Bronchial epithelial cell (primary cell): Measurements from ENCODE around the gene DMC1. TPM values are rescaled to one million over a fixed set of nuclear protein-coding genes. Genes with fewer than 3 reads are reported as not detected.

ENCODE experiments used
- DNase-seq: peaks from one replicate; pipeline ENCODE4 v3.0.0-alpha.2; 2010; ENCODE audit warnings: low read depth
- FAIRE-seq: peaks from 2 replicates; lab custom pipeline; 2011; peaks lifted over from hg19 to GRCh38; lab: Jason Lieb, UNC
- H3K27me3 ChIP-seq: 2 replicates; pipeline ENCODE4 v1.5.1; 2011; ENCODE audit warnings: low read length; ENCODE audit not compliant: control insufficient read depth, insufficient read depth
- H3K36me3 ChIP-seq: 2 replicates; pipeline ENCODE4 v1.5.1; 2011; ENCODE audit warnings: low read length; ENCODE audit not compliant: control insufficient read depth, insufficient read depth
- H3K4me3 ChIP-seq: 2 replicates; pipeline ENCODE4 v1.5.1; 2011; ENCODE audit warnings: mild to moderate bottlenecking, low read depth, low read length, control low read depth
- CTCF ChIP-seq: IDR thresholded peaks from 2 replicates; pipeline ENCODE4 v1.5.1; 2011; ENCODE audit warnings: mild to moderate bottlenecking, moderate library complexity, low read length, control low read depth, inconsistent platforms; ENCODE audit not compliant: insufficient read depth, severe bottlenecking
- total RNA-seq: library from RNA; depleted of rRNA; stranded (reverse); fragments of >200 nt; gene quantifications from 2 replicates; pipeline ENCODE4 v1.2.1, GENCODE V29; 2014

The DMC1 gene
- total RNA-seq, 1 donor from 2014 or later = 1.1 TPM

- Histone ChIP-seq H3K4me3 (no peak overlapping the region), H3K27me3 (no peaks in the 10 kb centered on the region), H3K36me3 (no peaks in the 10 kb centered on the region)
- DNase-seq (no peak), FAIRE-seq (no peak)
- TF ChIP-seq CTCF = no peak
These were observed 46.5 kb downstream of the DMC1 start for GRCh38 chr22:38523479-38523878.

GRCh38 chr22:38523029-38523428 lies 47.0 kb downstream of the DMC1 start:
- Histone ChIP-seq H3K4me3 (no peak overlapping the region), H3K27me3 (no peaks in the 10 kb centered on the region), H3K36me3 (no peaks in the 10 kb centered on the region)
- no peak for DNase-seq
- FAIRE-seq = no peak
- TF ChIP-seq CTCF = no peak

GRCh38 chr22:38519453-38520250 lies 50.3 kb downstream of the DMC1 start:
- Histone ChIP-seq H3K27me3 (no peaks in the 10 kb centered on the region), H3K4me3 (no peak overlapping the region), H3K36me3 (no peaks in the 10 kb centered on the region)
- no peak for TF ChIP-seq CTCF
- DNase-seq = no peak
- FAIRE-seq = no peak

- Histone ChIP-seq H3K27me3 (no peaks in the 10 kb centered on the region), H3K36me3 (no peaks in the 10 kb centered on the region), H3K4me3 (no peak overlapping the region)
- TF ChIP-seq CTCF = no peak
- no peak for DNase-seq
- FAIRE-seq = no peak
These were observed 51.4 kb downstream of the DMC1 start for GRCh38 chr22:38518620-38519019.

GRCh38 chr22:38513063-38513462 lies 56.9 kb downstream of the DMC1 start:
- H3K36me3 ChIP-seq = no peaks in the 10 kb centered on the region
- H3K4me3 ChIP-seq = no peak overlapping the region
- DNase-seq (no peak), FAIRE-seq (no peak)
- peak; percentile 25 for TF ChIP-seq CTCF
- no peaks in the 10 kb centered on the region for H3K27me3 ChIP-seq
